Activated T-cell treated with anti-CD3 and anti-CD28 coated beads for 48 hours (primary cell): ENCODE data around the gene BMPER.

Source experiments
- DNase-seq: peaks from one replicate; pipeline ENCODE4 v3.0.0-alpha.2; 2020; ENCODE audit warnings: low read depth

BMPER gene

GRCh38 chr7:34062826-34063225, 157.5 kb downstream of the BMPER start:
- no peak for DNase-seq

DNA sequence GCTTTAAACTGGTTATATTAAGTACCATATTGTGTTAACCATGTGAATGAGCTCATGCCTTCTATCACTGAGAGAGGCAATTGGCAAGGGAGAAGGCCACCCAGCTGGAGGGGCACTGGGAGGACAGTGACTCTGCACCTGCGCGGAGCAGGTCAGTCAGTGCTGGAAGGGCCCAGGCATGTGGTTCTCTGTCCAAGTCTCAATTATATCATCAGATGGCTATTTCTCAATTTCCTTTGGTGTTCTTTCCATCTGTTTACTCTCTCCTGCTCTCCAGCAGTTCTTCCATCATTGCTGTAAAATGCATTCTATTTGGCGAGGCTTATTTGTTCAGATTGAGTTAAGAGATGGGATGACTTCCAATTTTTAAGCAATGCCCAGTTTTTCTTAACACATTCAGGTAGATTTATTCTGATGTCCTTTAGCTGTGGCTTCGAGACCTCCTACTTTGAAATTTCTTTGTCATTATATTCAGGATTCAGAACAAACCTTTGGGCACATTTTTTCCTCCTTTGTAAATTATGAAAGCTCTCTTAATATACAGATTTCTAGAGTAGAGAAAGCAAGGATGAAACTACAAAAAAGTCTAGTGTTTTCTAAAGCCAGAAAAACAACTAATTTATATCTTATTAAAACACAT, 159.3 kb downstream of the BMPER start:
- no peak for DNase-seq

- DNase-seq = no peak
Observed at GRCh38 chr7:34066411-34066810, 161.1 kb downstream of the BMPER start.

GRCh38 chr7:34067005-34067778, 161.9 kb downstream of the BMPER start:
- no peak for DNase-seq

DNA sequence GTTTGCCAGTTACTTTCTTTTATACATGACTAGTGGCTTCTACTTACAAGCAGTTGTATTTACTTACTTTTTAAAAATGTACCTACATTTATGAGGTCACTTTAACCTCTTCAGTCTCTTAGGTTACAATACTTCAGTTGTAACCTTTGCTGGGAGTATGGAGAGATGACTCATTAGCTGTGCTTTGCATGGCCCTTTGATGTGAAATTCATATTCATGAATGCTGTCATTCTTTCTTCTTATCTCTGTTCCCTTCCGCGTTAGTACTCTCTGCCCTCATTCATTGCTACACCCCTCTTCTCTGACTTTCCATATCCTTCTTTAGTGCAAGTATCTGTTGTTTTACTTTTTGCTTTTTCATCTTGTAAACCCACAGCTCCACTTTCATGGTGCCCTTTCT, 164.3 kb downstream of the BMPER start:
- DNase-seq = no peak

GRCh38 chr7:34070511-34071323, 165.4 kb downstream of the BMPER start:
- DNase-seq = no peak

GRCh38 chr7:34073676-34074075, 168.3 kb downstream of the BMPER start:
- DNase-seq = no peak

GRCh38 chr7:34074421-34074820, 169.1 kb downstream of the BMPER start:
- DNase-seq = no peak

GRCh38 chr7:34075523-34076370, 170.4 kb downstream of the BMPER start:
- DNase-seq = no peak

GRCh38 chr7:34077168-34077567, 171.8 kb downstream of the BMPER start:
- no peak for DNase-seq

GRCh38 chr7:34078864-34079263, 173.5 kb downstream of the BMPER start:
- no peak for DNase-seq

DNA sequence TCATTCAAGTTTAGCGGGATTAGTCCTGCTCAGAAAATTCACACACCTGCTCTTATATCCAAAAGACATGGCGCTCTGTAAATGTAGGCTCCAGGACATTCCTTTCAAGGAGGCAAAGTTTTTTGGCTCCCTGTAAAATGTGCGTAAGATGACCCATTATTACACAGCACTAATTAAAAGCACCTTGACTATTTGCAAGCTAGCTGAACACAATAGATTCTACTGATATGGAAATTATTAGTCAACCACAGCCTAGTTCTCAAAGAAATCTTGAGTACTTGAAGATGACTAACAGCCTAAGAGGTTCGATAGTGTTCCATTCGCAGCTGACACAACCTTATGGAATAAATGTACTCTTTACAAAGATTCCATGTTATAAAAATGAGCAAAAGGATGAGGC, 175.2 kb downstream of the BMPER start:
- no peak for DNase-seq

GRCh38 chr7:34081935-34082334, 176.6 kb downstream of the BMPER start:
- DNase-seq = no peak

DNA sequence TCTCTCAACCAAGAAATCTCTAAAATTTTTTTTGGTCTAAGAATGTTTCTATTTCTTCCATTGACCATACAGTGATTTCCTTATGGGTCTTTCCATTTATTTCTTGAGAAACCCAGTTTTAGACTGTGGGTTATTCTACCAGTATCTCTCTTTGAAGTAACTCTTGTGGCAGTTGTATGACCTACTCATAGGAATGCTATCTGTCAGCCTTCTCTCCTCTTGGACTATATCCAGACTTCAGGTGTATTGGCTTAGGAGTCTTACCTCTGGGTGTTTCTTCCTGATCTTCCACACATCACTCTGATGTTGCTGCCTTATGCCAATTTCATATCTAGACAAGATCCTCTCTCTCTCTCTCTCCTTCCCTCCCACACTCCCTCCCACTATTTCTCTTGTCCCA, 178.1 kb downstream of the BMPER start:
- no peak for DNase-seq

DNA sequence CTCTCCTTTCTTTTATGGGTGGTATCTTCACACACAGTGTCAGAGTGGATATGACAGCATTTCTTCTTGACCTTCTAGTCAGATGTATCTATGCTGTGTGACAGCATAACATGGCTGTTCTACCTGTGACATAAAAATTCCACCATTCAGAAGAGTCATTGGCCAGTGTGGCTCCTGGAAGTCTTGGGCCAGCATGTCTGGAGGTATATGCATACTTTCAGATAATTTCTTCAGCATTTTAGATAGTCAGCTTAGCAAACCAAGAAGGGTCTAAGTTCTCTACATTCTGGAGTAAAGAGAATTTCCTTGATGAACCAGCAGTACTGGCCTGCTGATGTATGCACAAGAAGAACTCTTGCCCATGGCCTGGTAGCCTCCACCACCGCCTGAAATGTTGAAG, 179.3 kb downstream of the BMPER start:
- DNase-seq = no peak

DNA sequence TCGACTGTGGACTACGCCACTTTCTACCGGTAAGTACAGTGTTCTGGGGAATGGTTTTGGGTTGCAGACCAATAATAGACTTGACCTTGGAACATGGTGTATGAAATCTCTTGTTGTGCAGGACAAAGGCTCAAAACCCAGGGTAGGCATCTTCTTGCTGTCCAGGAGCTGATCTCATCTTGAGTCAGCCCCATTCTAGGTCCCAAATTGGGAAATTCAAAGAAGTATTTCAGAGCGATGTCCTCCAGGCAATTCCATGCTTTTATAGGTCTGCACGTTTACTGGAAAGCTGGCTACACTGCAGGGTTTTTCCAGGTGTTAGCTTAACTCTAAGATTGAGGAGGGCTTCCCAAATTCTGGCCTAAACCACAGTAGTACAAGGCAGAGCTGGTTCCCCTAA, 180.7 kb downstream of the BMPER start:
- no peak for DNase-seq

- no peak for DNase-seq
Observed at GRCh38 chr7:34086981-34087380, 181.6 kb downstream of the BMPER start.

DNA sequence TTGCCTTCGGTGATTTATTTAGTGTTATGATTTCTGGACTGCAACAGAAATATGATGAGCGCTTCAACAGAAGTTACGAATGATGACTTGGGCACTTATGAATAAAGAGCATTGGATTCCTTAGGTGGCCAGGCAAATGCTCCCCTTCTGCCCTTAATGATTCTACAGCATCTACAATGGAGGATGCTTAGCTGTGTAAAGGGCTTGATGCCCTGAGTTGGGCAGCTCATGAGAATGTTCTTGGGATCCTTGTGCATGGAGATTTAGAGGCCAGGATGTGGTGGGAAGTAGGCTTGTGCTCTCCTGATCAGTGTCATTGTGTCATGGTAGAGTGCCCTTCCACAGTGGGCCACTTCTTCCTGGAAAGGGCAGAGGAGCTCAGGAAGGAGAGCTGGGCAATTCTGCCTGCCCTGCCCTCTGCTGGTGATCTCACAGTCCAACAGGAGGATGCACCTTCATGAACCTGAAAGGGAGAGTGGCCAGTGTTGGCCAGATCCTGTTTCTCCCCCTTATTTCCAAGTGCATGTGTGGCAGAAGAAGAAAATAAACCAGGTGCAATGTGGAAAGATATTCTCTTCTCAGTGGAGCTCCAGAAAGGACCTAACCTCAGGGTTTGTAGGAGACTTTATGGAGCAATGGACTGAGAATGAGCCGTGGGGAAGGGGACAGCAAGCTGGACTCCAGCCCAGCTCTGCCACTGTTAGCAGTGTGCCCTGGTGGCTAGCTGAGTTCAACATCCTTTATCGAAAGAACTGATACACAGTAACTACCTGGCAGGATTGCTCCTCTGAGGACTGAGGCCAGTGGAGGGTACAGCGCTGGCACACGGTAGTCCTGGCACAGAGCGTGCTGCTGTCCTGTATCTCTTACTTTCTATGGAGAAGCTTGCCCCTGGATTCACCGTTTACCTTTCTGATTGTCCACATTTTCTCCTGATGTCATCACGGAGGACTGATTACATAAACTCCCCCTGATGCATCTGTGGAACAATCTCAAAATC, 182.9 kb downstream of the BMPER start:
- DNase-seq = no peak

- no peak for DNase-seq
Observed at GRCh38 chr7:34090816-34091215, 185.5 kb downstream of the BMPER start.

DNA sequence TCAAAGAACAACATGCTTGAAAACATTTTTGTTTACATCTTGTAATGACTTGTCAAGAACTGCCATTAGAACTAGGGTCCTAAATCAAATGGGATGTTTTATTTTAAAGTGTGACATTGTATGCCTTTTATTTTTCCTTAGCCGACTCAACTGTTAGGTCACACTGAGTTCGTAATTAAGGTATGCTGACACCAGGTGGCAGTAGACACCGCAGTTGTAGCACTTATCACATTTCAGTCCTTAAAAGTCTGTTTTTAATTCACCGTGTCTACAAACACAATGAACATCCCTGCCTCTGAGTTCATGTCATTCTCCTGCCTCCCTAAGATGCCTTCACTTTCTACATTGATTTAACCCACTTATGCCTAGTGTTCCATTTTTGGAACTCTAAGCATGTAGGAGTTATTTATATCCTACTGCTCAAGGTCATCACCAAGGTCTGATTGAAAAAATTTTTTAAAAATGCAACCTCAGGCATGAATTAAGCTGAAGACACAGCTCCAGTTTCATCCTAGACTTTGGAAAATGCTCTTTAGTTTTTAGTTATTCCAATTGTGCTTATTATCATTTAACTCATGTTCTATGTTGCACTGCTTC, 186.1 kb downstream of the BMPER start:
- no peak for DNase-seq
